ENCODE data around the gene RPS24. TPM values are rescaled to one million over a fixed set of nuclear protein-coding genes. Genes with fewer than 3 reads are reported as not detected.
"Not testable (repeated sequence)": the region's sequence is repeated elsewhere in the genome, so short reads cannot be mapped to it uniquely, and the experiment has no call there.

RPS24 gene
- total RNA-seq, 2 donors from 2014 or later = 1,176 to 1,208 TPM

DNA sequence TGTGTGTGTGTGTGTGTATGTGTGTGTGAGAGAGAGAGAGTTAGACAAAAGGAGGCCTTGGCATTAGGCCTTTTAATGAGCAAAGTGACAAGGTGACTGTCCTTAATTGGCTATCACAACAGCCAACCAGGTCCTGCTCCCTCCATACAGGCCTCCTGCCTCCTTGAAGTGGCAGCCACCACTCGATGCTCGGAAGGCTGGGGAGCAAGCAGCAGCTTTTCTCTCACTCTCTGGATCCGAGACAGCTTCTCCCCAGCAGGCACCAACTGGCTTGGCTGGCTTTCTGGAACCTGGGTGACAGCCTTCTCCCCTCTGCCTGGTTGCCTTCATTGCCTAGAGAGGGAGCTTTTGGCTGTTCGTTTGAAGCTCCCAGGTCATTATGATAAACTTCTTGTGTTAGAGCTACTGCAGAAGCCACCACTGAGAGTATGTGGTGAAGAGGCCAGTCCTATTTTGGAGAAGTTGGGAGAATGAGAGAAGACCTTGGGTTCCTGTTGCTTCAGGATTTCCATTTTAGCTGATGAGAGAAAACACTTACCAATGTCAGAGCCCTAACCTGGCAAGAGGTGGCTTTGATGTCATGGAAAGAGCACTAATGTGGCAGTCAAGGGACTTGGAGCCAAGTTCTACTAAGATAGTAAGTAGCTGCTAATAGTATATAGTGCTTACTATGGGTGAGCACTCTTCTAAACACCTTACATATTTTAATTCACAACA lies 37.6 kb downstream of the RPS24 start:
- ATAC-seq = no peak
- DNase-seq = no peak
- intact Hi-C loops (cut with DNase I, micrococcal nuclease) = no loop called here

DNA sequence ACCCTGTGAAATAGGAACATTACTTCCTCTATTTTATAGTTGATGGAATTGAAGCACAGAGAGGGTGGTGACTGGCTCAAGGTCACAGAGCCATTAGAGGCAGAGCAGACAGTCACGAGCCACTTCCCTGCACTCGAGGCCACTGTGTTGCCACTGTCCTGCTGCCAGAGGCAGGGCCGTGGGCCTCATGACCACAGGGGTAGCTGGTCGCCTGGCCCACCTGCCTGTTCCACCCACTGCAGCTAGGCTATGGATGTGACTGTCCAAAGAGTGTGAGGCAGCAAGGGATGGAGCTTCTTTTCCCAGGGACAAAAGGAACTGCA lies 38.2 kb downstream of the RPS24 start:
- DNase-seq (no peak), ATAC-seq (no peak)
- intact Hi-C loops (cut with DNase I, micrococcal nuclease) = no loop called here

DNA sequence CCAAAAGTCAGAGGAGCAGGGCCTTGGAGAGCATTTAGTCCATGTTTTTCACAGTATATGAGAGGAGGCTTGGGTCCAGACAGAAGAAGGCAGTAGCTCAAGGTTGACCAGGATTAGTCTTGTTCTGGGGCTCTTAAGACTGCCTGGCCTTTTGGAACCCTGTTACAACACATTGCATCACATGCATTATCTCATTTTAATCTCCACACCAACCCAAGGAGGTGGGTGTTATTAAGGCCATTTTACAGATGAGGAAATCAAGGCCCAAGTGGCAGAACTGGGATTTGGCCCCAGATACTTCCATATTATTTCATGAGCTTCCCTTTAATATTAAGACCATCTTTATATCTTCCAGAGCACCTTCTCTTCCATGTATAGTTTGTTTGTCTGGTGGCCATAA lies 38.8 kb downstream of the RPS24 start:
- no peak for DNase-seq
- intact Hi-C loops (cut with DNase I, micrococcal nuclease) = no loop called here
- no peak for ATAC-seq

DNA sequence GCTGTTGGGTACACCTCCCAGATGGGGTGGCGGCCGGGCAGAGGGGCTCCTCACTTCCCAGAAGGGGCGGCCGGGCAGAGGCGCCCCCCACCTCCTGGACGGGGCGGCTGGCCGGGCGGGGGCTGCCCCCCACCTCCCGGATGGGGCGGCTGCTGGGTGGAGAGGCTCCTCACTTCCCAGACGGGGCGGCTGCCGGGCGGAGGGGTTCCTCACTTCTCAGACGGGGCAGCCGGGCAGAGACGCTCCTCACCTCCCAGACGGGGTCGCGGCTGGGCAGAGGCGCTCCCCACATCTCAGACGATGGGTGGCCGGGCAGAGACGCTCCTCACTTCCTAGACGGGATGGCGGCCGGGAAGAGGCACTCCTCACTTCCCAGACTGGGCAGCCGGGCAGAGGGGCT lies 42.1 kb downstream of the RPS24 start:
- ATAC-seq; DNase-seq; intact Hi-C loops (cut with DNase I, micrococcal nuclease): not testable (repeated sequence)

DNA sequence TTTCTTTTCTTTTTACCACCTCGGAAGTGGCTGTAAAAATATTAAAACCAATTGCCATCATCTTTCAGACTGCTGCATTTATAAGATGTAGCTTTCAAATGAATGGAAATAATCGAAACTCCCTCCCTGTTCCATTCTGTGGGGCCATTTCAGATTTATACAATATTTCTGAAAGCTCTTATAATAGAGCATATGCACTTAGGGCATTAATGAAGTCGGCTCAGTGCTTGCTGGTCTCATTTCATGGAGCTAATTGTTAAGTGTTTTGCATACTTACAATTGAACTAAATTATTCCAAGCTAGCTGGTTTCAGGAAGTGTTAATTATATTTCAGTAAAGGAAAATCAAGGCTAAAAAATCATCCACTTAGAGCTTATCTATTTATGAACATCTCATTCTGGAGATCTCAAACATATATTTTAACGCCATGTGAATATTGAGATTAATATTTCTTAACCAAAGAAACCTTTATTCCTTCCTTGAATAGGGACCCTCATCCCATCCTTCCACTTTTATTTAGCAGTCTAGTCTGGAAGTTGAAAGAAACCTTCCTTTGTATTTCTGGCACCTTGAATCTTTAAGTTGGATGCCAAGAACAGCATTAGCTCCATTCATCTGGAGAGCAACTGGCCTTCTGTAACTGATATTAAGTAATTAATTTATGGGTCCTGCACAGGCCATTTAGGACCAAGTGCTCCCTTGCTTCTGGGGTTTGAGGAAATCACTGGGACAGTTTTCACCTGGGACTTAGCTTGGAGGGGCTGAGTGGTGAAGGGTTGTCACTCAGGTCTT lies 45.1 kb downstream of the RPS24 start:
- DNase-seq (no peak), ATAC-seq (no peak)
- intact Hi-C loops (cut with DNase I, micrococcal nuclease) = no loop called here

DNA sequence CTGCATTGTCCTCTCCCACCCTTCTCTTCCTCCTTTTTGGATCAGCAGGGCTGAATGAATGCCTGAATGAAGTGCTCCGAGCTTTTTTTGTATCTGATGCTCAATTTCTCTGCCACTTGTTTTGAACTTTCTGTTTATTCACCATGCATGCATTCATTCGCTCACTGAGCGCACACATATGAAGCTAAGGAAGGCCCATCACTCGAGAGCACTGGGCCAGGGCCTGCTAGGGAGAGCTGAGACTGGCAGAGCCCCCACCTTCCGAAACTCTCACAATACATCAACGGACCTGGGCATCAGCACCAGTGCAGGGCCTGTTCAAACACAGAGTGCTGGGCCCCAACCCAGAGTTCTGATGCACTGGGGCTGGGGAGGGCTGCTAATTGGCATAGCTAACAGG lies 45.7 kb downstream of the RPS24 start:
- ATAC-seq (no peak), DNase-seq (no peak)
- intact Hi-C loops (cut with DNase I, micrococcal nuclease) = no loop called here

DNA sequence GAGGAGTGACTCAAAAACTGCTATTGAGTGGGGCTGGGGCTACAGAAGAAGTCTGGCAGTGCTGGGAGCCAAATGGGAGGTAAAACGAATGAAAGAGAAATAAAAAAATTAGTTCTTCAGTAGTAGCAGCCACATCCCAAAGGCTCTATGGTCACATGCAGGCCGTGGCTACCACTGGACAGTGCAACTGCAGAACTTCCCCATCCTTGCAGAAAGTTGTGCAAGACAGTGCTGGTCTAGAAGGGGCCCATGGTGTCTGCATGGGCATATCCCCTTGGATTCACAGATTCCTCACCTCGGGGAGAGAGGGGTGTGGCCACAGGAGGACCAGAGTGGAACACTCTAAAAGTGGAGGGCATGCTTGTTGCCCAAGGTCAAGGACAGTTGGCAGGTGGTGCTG lies 47.6 kb downstream of the RPS24 start:
- no peak for ATAC-seq
- intact Hi-C loops (cut with DNase I, micrococcal nuclease) = no loop called here
- DNase-seq = no peak

DNA sequence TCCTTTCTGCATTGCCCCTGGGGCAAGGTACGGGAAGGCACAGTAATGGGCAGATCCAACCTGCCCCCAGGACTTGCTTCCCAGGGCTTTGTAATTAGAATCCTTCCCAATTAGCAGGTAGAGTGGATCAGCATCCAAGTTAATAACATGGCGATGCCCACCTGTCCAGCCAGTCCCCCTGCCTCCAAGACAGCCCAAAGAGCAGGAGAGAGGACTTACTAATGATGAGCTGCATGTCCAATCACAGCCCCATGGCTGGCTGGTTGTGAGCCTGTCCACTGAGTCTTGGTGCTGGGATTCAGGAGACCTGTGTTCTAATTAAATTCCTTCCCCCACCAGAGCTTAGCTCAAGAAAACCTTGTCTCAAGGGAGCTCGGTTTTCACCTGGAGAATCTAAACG lies 49.0 kb downstream of the RPS24 start:
- no peak for ATAC-seq
- no peak for DNase-seq
- intact Hi-C loops (cut with DNase I, micrococcal nuclease) = no loop called here

Other genes with a start within 250 kb of the RPS24 start
- 10 to 100 TPM; 26.0 to 36.7 TPM for gene DLG5, start 107.1 kb upstream of the RPS24 start, total RNA-seq
- gene POLR3A, start 4.3 kb upstream of the RPS24 start, total RNA-seq = 10 to 100 TPM; 11.2 to 16.9 TPM

Data from left colon (tissue), 2 donors.